B cell (primary cell): ENCODE results near the gene ATXN1. TPM values are rescaled to one million over a fixed set of nuclear protein-coding genes. Genes with fewer than 3 reads are reported as not detected.
A peak's percentile ranks its signal among the peaks of the same experiment; 100 is the strongest.

Experiments
- ATAC-seq: fragments of 200-7000 bp; cut with Tn5 transposase; one replicate; pipeline ENCODE4 v1.10.0; 2021; ENCODE audit warnings: low read depth, mild to moderate bottlenecking, moderate number of reproducible peaks, moderate library complexity
- CTCF ChIA-PET: fragments of 350-600 bp; sonication (Branson Sonifier 250); formaldehyde crosslinking; loops from one replicate; lab custom pipeline; 2021; ENCODE audit warnings: antibody characterized with exemption, inconsistent platforms; lab: Charles Lee
- POLR2A ChIA-PET: fragments of 350-600 bp; sonication (Branson Sonifier 250); formaldehyde crosslinking; loops from one replicate; lab custom pipeline; 2021; ENCODE audit warnings: antibody characterized with exemption; lab: Charles Lee
- DNase-seq: peaks from one replicate; pipeline ENCODE4 v3.0.0; 2013
- H2AFZ ChIP-seq: 2 replicates; pipeline ENCODE4 v1.6.1; 2012; ENCODE audit warnings: mild to moderate bottlenecking, low read depth, low read length; ENCODE audit not compliant: insufficient read depth, poor library complexity, severe bottlenecking
- H3K27ac ChIP-seq, 2 donors: 1 replicate in 1 of 2; 2 replicates in 1 of 2; pipeline ENCODE4 v1.5.1; 2012 to 2013; ENCODE audit warnings: low read length in 2 of 2, mild to moderate bottlenecking in 2 of 2, moderate library complexity in 1 of 2
- H3K27me3 ChIP-seq, 4 experiments: fragments of 200-600 bp in 1 of 4; sonication (generic) in 1 of 4; replicated peaks in 1 of 4; 1 replicate in 2 of 4; 2 replicates in 2 of 4; pipeline versions ENCODE4 v1.6.1 to v1.7.0; 2013 to 2016; ENCODE audit warnings: low read length in 3 of 4, mild to moderate bottlenecking in 2 of 4, mixed read lengths in 1 of 4, moderate library complexity in 1 of 4; ENCODE audit not compliant: insufficient read depth in 4 of 4, control insufficient read depth in 3 of 4; ENCODE audit errors: control extremely low read depth in 1 of 4
- H3K36me3 ChIP-seq, 2 experiments: replicated peaks in 1 of 2; 1 replicate in 1 of 2; 2 replicates in 1 of 2; pipeline versions ENCODE4 v1.6.1 to v1.7.1; 2013; ENCODE audit warnings: low read length in 1 of 2; ENCODE audit not compliant: insufficient read depth in 2 of 2, control insufficient read depth in 1 of 2; ENCODE audit errors: control extremely low read depth in 1 of 2, extremely low read depth in 1 of 2
- H3K4me1 ChIP-seq, 2 donors: fragments of 200-600 bp in 1 of 2; sonication (generic) in 1 of 2; 1 replicate in 1 of 2; 2 replicates in 1 of 2; pipeline versions ENCODE4 v1.5.1 to v1.6.1; 2013 to 2017; ENCODE audit warnings: low read length in 2 of 2; ENCODE audit not compliant: control insufficient read depth in 2 of 2, insufficient read depth in 2 of 2
- H3K4me2 ChIP-seq: replicated peaks from 2 replicates; pipeline ENCODE3; 2012; ENCODE audit warnings: mild to moderate bottlenecking, low read depth, low read length; ENCODE audit not compliant: poor library complexity, severe bottlenecking
- H3K4me3 ChIP-seq, 5 experiments: fragments of 200-600 bp in 1 of 5; sonication (generic) in 1 of 5; 1 replicate in 3 of 5; 2 replicates in 2 of 5; pipeline versions ENCODE4 v1.5.1 to v1.7.0; 2011 to 2016; ENCODE audit warnings: low read length in 4 of 5, mild to moderate bottlenecking in 4 of 5, low read depth in 2 of 5, control low read depth in 1 of 5, moderate library complexity in 1 of 5; ENCODE audit not compliant: insufficient read depth in 1 of 5; ENCODE audit errors: control extremely low read depth in 1 of 5, extremely low read depth in 1 of 5
- H3K79me2 ChIP-seq: fragments of 200-600 bp; sonication (generic); one replicate; pipeline ENCODE4 v1.6.0; 2016; ENCODE audit warnings: low read length; ENCODE audit not compliant: control insufficient read depth, insufficient read depth
- H3K9ac ChIP-seq: fragments of 200-600 bp; sonication (generic); 2 replicates; pipeline ENCODE4 v1.6.1; 2017; ENCODE audit warnings: mild to moderate bottlenecking, low read length, moderate library complexity
- H3K9me3 ChIP-seq, 3 donors: one replicate each; pipeline versions ENCODE4 v1.6.1 to v1.7.1; 2013; ENCODE audit warnings: low read length in 2 of 3; ENCODE audit not compliant: control insufficient read depth in 2 of 3, insufficient read depth in 1 of 3; ENCODE audit errors: control extremely low read depth in 1 of 3
- H4K20me1 ChIP-seq: 2 replicates; pipeline ENCODE4 v1.6.0; 2012; ENCODE audit warnings: mild to moderate bottlenecking, low read length; ENCODE audit not compliant: insufficient read depth, control insufficient read depth, poor library complexity, severe bottlenecking
- H3K27ac Mint-ChIP-seq: one replicate; pipeline ENCODE4 v1.8.0; 2021; ENCODE audit warnings: mixed read lengths
- H3K27me3 Mint-ChIP-seq: one replicate; pipeline ENCODE4 v1.8.0; 2021; ENCODE audit warnings: mixed read lengths
- H3K4me1 Mint-ChIP-seq: one replicate; pipeline ENCODE4 v1.8.0; 2021; ENCODE audit warnings: mixed read lengths
- H3K4me3 Mint-ChIP-seq: one replicate; pipeline ENCODE4 v1.8.0; 2021; ENCODE audit warnings: mixed read lengths
- H3K9me3 Mint-ChIP-seq: one replicate; pipeline ENCODE4 v1.8.0; 2022; ENCODE audit warnings: mixed read lengths; ENCODE audit not compliant: insufficient read depth
- EZH2 ChIP-seq: IDR thresholded peaks from 2 replicates; pipeline ENCODE4 v1.6.1; 2012; ENCODE audit warnings: borderline replicate concordance, low read depth, mild to moderate bottlenecking, moderate library complexity, low read length; ENCODE audit not compliant: insufficient read depth, poor library complexity, severe bottlenecking
- WGBS: methylation state at CpG from one replicate; pipeline ENCODE4 v1.1.5; 2013; ENCODE audit warnings: missing lambda C conversion rate; ENCODE audit not compliant: insufficient coverage; 5-methylcytosine and 5-hydroxymethylcytosine counted together
- intact Hi-C: fragments of 100-400 bp; cut with micrococcal nuclease; formaldehyde crosslinking; loops from one replicate; pipeline ENCODE4 v1.10.0; 2022
- polyA plus RNA-seq: library from polyadenylated mRNA; depleted of rRNA; stranded (reverse); fragments of >200 nt; gene quantifications from 2 replicates; pipeline ENCODE4 v1.2.3, GENCODE V29; 2012
- total RNA-seq, 2 donors: library from RNA; stranded (reverse); fragments of 120-200 nt in 1 of 2; gene quantifications; 1 replicate in 1 of 2; 2 replicates in 1 of 2; pipeline versions ENCODE4 v1.2.3 to v1.2.4, GENCODE V29; 2013 to 2022
- TF ChIP-seq, protein P1 (sequence below): fragments of 200-600 bp; IDR thresholded peaks from one replicate; pipeline ENCODE4 v1.8.0; 2022; ENCODE audit warnings: antibody characterized with exemption, mild to moderate bottlenecking

Gene ATXN1
- total and polyA plus RNA-seq, 2 donors (not counting 1 experiment from before 2014, with no cell fraction given), result 5.7 to 63.8 TPM

DNA sequence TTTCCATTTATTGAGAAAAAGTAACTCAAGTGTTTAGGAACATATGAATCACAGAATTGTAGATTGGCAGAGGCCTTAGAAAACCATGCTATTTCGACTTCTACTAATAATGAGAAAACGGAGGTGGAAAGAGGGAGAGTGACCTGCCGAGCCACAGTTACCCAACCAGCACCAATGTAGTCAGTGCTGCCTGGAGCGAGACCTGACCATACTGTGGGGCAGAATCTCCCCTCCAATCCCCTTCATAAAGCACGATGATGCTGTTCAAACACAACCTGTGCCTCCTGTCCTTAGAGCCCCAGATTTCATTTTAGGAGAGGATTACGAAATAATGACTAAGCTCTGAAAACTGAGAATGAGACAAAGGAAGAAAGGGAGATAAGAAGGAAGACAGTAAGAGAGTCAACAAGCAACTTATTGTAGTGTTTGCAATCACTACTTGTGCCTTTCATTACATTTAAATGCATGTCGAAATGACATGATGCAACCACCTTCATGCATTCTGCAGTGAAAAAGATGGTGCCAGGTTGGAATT is 70.6 kb downstream of the ATXN1 start:
- DNase-seq (no peak), ATAC-seq (peak; percentile 24)
- ChIA-PET POLR2A (no interaction called here), CTCF (interaction anchor here (0.9 kb wide), 1 partner anchor 281 kb away, joined by 8 read pairs; no protein-coding TSS in a partner anchor)
- no peaks in the 10 kb centered on the region for H4K20me1 ChIP-seq
- peaks cover 0 to 11% of the 10 kb centered on the region in 2 donors for H3K4me1 ChIP-seq
- no peaks in the 10 kb centered on the region for H3K79me2 ChIP-seq
- intact Hi-C loops, result no loop called here
- H3K4me1 Mint-ChIP-seq, result peaks cover 43% of the 10 kb centered on the region
- H3K4me3 Mint-ChIP-seq, result no peak overlapping the region
- H3K4me2 ChIP-seq, result no peak overlapping the region
- no peak overlapping the region for H2AFZ ChIP-seq
- no peaks in the 10 kb centered on the region for H3K27me3 Mint-ChIP-seq
- H3K36me3 ChIP-seq, result no peaks in the 10 kb centered on the region
- no peak overlapping the region for H3K27ac ChIP-seq
- H3K9ac ChIP-seq, result no peak overlapping the region
- TF ChIP-seq EZH2, result no peak
- TF ChIP-seq, protein P1, sequence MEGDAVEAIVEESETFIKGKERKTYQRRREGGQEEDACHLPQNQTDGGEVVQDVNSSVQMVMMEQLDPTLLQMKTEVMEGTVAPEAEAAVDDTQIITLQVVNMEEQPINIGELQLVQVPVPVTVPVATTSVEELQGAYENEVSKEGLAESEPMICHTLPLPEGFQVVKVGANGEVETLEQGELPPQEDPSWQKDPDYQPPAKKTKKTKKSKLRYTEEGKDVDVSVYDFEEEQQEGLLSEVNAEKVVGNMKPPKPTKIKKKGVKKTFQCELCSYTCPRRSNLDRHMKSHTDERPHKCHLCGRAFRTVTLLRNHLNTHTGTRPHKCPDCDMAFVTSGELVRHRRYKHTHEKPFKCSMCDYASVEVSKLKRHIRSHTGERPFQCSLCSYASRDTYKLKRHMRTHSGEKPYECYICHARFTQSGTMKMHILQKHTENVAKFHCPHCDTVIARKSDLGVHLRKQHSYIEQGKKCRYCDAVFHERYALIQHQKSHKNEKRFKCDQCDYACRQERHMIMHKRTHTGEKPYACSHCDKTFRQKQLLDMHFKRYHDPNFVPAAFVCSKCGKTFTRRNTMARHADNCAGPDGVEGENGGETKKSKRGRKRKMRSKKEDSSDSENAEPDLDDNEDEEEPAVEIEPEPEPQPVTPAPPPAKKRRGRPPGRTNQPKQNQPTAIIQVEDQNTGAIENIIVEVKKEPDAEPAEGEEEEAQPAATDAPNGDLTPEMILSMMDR, result no peak
- no peak overlapping the region for H3K4me3 ChIP-seq
- no peaks in the 10 kb centered on the region for H3K27me3 ChIP-seq
- no peaks in the 10 kb centered on the region for H3K9me3 Mint-ChIP-seq
- H3K27ac Mint-ChIP-seq, result peak overlapping the region; percentile 17
- no peaks in the 10 kb centered on the region for H3K9me3 ChIP-seq
- no CpG with 5 or more reads among the region's 7 CpGs for WGBS

DNA sequence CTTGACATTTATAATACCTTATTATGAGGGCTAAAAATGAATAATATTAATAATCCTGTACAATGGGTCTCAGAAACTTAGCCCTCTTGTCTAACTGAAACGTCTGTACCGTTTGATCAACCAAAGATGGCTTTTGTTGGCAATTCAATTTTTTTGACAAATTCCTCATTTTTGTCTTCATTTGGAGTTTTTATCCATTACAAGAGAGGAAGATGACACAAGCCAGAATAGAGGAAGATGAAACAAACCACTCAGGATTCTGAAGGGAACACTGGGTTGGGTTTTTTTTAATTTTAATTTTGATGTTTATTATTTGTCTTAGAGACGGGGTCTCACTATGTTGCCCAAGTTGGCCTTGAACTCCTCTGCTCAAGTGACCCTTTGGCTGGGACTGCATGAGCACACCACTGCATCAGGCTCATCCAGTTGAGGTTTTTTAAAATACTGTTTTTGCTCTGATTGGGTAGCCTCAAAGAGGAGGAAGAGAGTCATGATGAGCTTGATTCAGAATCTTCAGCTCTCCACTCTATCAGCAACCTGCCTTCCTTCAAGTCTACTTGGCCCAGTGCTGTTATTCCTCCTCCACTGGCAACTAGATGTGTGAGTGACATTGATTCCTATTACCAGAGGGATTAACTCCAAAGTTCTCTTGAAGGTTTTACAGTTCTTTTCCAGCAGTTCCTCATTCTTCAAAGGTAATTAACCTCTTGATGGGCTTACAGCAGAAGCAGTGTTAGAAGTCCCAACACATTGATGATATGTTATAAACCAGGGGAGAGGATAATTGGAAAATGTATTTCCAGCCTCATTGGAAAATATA is 71.3 kb downstream of the ATXN1 start:
- peaks cover 46% of the 10 kb centered on the region for H3K4me1 Mint-ChIP-seq
- POLR2A ChIA-PET, result no interaction called here
- Histone ChIP-seq H3K4me2 (no peak overlapping the region), H3K4me3 (no peak overlapping the region), H3K27ac (no peak overlapping the region), H3K27me3 (no peaks in the 10 kb centered on the region), H3K79me2 (no peaks in the 10 kb centered on the region), H2AFZ (no peak overlapping the region), H3K9ac (no peak overlapping the region), H3K36me3 (no peaks in the 10 kb centered on the region), H4K20me1 (no peaks in the 10 kb centered on the region), H3K9me3 (no peaks in the 10 kb centered on the region), H3K4me1 (peaks cover 4 to 15% of the 10 kb centered on the region in 2 donors)
- TF ChIP-seq, protein P1, result no peak
- TF ChIP-seq EZH2, result no peak
- CTCF ChIA-PET, result no interaction called here
- no peak overlapping the region for H3K4me3 Mint-ChIP-seq
- intact Hi-C loops, result no loop called here
- no peaks in the 10 kb centered on the region for H3K9me3 Mint-ChIP-seq
- no peaks in the 10 kb centered on the region for H3K27me3 Mint-ChIP-seq
- H3K27ac Mint-ChIP-seq, result no peak overlapping the region
- WGBS, result 100% methylated on average over 1 of the region's 3 CpGs
- DNase-seq (no peak), ATAC-seq (no peak)
